ENCODE data around the gene OLFM1. TPM values are rescaled to one million over a fixed set of nuclear protein-coding genes. Genes with fewer than 3 reads are reported as not detected.

Gene OLFM1
- total RNA-seq, 1 experiment from 2014 or later: 3.5 TPM

DNA sequence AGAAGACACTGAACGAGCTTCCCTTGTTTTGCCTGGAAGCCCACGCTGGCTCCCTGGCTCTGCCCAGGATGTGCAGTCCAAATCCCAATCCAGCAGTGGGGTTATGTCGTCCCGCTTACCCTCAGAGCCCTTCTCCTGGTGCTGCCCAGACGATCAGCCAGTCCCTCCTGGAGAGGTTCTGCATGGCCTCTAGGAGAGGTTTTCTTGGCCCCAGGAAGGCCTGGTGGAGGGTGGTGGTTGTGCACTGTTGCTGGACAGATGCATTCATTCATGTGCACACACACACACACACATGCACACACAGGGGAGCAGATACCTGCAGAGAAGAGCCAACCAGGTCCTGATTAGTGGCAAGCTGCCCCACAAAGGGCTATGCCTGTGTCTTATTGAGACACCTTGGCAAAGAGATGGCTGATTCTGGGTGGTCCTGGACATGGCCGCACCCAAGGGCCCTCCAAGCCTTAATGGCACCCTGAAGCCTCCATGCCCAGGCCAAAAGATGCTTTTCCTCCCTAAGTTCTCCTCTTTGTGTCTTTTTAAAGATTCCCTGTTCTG lies 10.5 kb upstream of the OLFM1 start:
- ATAC-seq: no peak
- intact Hi-C loops (cut with micrococcal nuclease): no loop called here
- peaks cover 18% of the 10 kb centered on the region; the same call in 1 of the 2 replicates for H3K27me3 ChIP-seq (ENCODE audit: insufficient read depth, low read length)
- DNase-seq (ENCODE audit: low read depth, low spot score): no peak
- H3K9me2 ChIP-seq (ENCODE audit: insufficient read depth): no peaks in the 10 kb centered on the region
- H3K9ac ChIP-seq (ENCODE audit: low read length): no peak overlapping the region
- no peak overlapping the region for H3K4me3 ChIP-seq (replicated peaks in 1 of 2; ENCODE audit: low read depth in 1 of 2, low read length in 2 of 2)
- H3K4me2 ChIP-seq (ENCODE audit: low read length): no peak overlapping the region
- POLR2A ChIA-PET: no interaction called here
- H3K27ac ChIP-seq (ENCODE audit: low read depth, low read length): no peak overlapping the region
- no peaks in the 10 kb centered on the region for H3K9me3 ChIP-seq (ENCODE audit: control insufficient read depth in 1 of 2, insufficient read depth in 1 of 2, low read depth in 1 of 2, low read length in 2 of 2)
- RAD21 ChIA-PET (ENCODE audit: low non-redundant PET in 1 of 2, low total read pairs in 2 of 2, uncharacterized antibody in 2 of 2, unreplicated experiment in 2 of 2): no interaction called here
- no peak overlapping the region for H2AFZ ChIP-seq (ENCODE audit: low read depth, low read length, poor library complexity, severe bottlenecking)
- H3K4me1 ChIP-seq (ENCODE audit: control insufficient read depth in 1 of 2, insufficient read depth in 2 of 2, low read length in 2 of 2): no peaks in the 10 kb centered on the region
- TF ChIP-seq, protein P1, sequence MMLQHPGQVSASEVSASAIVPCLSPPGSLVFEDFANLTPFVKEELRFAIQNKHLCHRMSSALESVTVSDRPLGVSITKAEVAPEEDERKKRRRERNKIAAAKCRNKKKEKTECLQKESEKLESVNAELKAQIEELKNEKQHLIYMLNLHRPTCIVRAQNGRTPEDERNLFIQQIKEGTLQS (IDR thresholded peaks at IDR 0.05): no peak
- TF ChIP-seq SRF (IDR thresholded peaks at IDR 0.05; ENCODE audit: low read depth) (no peak), POLR2AphosphoS5 (IDR thresholded peaks at IDR 0.05; ENCODE audit: low read depth, low read length) (no peak), ZFX (IDR thresholded peaks at IDR 0.05) (no peak), TCF7L2 (IDR thresholded peaks at IDR 0.05; ENCODE audit: borderline replicate concordance, extremely low read depth, insufficient read depth, insufficient read length) (no peak), CBX3 (IDR thresholded peaks at IDR 0.05; ENCODE audit: low read depth) (no peak), CEBPB (IDR thresholded peaks at IDR 0.05; ENCODE audit: low read depth) (no peak), JUND (IDR thresholded peaks at IDR 0.05) (no peak), POLR2A (IDR thresholded peaks at IDR 0.05; ENCODE audit: borderline replicate concordance, extremely low read depth, insufficient read depth, insufficient read length) (no peak), FOSL1 (IDR thresholded peaks at IDR 0.05; ENCODE audit: low read depth) (no peak), EGR1 (IDR thresholded peaks at IDR 0.05; ENCODE audit: low read depth) (no peak), RAD21 (IDR thresholded peaks at IDR 0.05; ENCODE audit: low read depth) (no peak), SP1 (IDR thresholded peaks at IDR 0.05; ENCODE audit: low read depth) (no peak), EZH2 (IDR thresholded peaks at IDR 0.05) (no peak)
- TF ChIP-seq, protein P2, sequence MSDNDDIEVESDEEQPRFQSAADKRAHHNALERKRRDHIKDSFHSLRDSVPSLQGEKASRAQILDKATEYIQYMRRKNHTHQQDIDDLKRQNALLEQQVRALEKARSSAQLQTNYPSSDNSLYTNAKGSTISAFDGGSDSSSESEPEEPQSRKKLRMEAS (IDR thresholded peaks at IDR 0.05): no peak
- TF ChIP-seq, protein P3, sequence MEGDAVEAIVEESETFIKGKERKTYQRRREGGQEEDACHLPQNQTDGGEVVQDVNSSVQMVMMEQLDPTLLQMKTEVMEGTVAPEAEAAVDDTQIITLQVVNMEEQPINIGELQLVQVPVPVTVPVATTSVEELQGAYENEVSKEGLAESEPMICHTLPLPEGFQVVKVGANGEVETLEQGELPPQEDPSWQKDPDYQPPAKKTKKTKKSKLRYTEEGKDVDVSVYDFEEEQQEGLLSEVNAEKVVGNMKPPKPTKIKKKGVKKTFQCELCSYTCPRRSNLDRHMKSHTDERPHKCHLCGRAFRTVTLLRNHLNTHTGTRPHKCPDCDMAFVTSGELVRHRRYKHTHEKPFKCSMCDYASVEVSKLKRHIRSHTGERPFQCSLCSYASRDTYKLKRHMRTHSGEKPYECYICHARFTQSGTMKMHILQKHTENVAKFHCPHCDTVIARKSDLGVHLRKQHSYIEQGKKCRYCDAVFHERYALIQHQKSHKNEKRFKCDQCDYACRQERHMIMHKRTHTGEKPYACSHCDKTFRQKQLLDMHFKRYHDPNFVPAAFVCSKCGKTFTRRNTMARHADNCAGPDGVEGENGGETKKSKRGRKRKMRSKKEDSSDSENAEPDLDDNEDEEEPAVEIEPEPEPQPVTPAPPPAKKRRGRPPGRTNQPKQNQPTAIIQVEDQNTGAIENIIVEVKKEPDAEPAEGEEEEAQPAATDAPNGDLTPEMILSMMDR (IDR thresholded peaks at IDR 0.05 in 2 of 3, conservative IDR thresholded peaks at IDR 0.05 in 1 of 3; ENCODE audit: borderline replicate concordance in 1 of 3, insufficient read depth in 1 of 3, low read depth in 2 of 3, low read length in 2 of 3): no peak
- TF ChIP-seq, protein P4, sequence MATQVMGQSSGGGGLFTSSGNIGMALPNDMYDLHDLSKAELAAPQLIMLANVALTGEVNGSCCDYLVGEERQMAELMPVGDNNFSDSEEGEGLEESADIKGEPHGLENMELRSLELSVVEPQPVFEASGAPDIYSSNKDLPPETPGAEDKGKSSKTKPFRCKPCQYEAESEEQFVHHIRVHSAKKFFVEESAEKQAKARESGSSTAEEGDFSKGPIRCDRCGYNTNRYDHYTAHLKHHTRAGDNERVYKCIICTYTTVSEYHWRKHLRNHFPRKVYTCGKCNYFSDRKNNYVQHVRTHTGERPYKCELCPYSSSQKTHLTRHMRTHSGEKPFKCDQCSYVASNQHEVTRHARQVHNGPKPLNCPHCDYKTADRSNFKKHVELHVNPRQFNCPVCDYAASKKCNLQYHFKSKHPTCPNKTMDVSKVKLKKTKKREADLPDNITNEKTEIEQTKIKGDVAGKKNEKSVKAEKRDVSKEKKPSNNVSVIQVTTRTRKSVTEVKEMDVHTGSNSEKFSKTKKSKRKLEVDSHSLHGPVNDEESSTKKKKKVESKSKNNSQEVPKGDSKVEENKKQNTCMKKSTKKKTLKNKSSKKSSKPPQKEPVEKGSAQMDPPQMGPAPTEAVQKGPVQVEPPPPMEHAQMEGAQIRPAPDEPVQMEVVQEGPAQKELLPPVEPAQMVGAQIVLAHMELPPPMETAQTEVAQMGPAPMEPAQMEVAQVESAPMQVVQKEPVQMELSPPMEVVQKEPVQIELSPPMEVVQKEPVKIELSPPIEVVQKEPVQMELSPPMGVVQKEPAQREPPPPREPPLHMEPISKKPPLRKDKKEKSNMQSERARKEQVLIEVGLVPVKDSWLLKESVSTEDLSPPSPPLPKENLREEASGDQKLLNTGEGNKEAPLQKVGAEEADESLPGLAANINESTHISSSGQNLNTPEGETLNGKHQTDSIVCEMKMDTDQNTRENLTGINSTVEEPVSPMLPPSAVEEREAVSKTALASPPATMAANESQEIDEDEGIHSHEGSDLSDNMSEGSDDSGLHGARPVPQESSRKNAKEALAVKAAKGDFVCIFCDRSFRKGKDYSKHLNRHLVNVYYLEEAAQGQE (IDR thresholded peaks at IDR 0.05; ENCODE audit: low read depth): no peak
- H3K36me3 ChIP-seq (ENCODE audit: control insufficient read depth in 1 of 2, insufficient read depth in 2 of 2, low read length in 2 of 2): no peaks in the 10 kb centered on the region
- CTCF ChIA-PET: no interaction called here
- BruUV-seq (replicated peaks): no TSS peak
- no peaks in the 10 kb centered on the region for H4K20me1 ChIP-seq (ENCODE audit: insufficient read depth)
- no peaks in the 10 kb centered on the region for H3K79me2 ChIP-seq (ENCODE audit: insufficient read depth, low read length)
